Stimulated activated CD4-positive, alpha-beta T cell treated with anti-CD3 and anti-CD28 coated beads, Interleukin-12 subunit alpha, Interleukin-12 subunit beta, amount 100 ng/mL, for 24 hours (primary cell): ENCODE data around the gene ZBTB34.

Experiments
- DNase-seq, 2 experiments: peaks; one replicate each; pipeline ENCODE4 v3.0.0-alpha.2; 2020; ENCODE audit warnings: low read depth in 2 of 2

Gene ZBTB34

DNA sequence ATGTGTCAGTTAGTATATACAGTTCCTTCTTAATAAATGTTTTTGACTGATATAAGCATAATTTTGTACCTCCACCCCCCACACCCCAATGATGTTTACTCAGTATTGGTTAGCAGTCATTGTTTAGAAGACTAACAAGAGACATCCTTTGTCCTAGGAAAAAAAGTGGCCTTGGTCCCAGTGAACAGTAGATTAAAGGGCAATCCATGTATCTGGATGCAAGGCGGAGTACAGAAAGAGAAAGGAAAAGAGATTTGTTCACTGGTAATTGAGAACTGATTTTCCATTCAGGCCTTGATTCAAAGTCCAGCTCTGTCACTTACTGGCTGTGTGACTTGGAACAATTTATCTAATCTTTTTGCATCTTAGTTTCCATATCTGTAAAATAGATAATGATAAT is 58.8 kb downstream of the ZBTB34 start:
- no peak for DNase-seq

DNA sequence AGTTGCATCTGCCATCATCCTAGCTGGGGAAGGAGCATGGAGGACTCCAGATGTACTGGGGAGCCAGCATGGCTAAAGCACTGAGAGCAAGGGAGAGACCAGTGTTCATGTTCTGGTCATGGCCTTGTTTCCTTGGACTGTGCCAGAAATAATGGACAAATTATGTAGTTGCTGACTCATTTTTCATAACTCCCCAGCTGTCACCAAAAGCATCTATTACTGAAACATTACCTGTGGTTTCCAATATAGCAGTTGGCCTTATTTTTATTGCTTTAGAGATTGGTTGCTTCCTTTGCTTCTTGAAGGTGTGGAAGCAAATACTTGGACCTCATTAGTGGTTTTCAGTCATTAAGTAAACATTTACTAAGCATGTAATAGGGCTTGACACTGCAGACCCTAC is 65.4 kb downstream of the ZBTB34 start:
- no peak for DNase-seq

DNA sequence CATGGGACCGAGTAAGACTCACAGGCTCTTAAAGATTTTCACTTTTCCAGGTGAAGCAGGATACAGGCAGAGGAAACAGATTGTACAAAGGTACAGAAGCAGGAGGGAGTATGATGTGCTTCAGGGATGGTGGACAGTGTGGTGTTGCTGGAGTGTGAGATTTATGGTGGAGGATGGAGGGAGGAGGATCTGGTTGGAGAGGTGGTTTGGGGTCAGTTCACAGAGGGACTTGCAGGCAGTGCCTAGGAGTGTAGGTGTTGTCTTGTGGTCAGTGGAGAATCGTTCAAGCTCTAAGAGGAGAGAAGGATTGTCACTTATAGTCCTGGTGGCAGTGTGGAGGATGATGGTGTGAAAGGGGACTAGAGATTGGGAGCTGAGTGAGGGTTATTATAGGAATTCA is 65.9 kb downstream of the ZBTB34 start:
- no peak for DNase-seq

DNA sequence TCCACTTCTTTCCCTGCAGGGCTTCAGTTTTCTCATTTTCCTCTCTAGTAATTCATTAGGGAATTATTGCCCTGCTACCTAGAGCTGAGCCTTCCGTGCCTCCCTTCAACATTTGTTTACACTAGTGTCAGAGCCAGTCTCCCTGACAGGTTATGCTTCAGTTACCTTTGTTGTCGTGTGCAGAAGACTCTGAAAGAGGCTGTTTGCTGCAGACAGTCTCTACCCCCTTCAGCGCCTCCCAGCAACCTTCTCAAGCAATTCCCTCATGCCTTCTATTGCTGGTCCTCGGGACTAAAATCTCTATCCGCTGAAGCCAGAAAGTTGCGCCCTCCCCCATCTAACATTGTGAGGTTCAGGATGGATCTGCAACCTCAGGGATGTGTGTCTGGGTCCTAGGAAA is 67.0 kb downstream of the ZBTB34 start:
- DNase-seq: no peak

DNA sequence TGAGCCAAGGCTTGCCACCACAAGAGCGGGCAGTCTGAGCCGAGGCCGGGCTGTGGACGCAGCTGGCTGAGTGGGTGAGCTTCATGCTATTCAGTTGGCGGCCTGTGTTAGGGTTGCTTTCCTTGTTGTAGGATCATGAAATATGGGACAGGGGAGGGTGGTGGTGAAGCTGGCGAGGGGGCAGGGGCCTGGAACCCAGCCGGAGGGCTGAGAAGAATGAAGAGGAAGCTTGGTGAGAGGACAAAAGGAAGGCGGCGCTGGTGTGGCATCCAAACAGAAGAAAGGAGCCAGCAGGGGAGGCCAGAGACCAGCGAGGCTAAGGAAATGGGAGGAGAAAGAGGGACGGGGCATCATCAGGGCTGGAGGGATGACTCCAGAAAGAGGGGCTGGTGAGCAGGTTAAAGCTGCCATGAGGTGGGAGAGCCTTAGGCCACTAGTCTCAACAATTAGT is 72.5 kb downstream of the ZBTB34 start:
- no peak for DNase-seq

DNA sequence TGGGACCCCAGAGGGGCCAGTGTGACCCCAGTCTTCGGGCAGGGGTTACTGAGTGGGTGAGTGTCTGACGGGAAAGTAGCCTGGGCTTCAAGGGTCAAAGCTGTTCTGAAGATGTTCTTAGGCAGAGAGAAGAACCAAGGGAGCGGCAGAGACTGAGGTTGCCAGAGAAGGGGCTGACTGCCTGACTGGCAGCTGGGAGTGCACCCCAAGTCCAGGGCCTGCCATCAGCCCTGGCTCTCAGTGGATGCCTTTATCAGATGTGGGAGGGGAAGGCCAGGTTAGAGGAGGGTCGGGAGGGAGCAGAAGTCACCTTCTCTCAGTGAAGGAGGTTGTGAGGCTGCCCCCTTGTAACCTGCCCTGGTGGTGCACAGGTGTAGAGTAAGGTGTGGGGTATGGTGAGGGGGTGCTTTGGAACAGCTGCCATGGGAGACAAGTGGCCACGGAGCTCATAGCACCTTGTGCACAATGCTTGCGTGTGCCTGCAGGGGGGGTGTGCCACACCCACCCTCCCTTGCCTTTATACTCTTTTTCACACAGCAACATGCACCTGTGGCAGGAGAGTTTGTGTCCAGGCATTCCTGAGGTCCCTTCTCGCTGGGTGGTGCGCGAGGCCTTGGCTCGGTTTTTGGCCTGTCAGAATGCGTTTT is 73.0 kb downstream of the ZBTB34 start:
- no peak for DNase-seq

DNA sequence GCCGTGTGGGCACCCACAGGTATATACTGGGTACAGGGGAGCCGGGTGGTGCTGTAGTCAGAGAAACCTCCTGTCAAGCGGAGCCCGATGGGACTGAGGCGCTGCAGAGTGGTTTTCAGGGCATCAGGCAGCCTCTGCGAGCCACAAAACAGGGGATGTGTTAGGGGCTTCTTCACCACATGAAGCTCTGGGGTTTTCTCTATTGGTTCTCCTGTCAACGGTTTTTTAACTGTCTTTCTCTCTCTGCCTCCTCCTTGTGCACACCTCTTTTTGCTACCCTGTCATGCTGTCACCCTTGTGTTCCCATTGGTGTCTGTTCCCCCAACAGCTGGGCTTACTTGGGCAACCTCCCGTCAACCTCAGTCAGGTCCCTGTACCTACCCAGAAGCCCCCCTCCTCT is 74.0 kb downstream of the ZBTB34 start:
- DNase-seq: no peak
